HG03095 (cell line): ENCODE data around the gene ALDH9A1.
"Not testable (repeated sequence)": the region's sequence is repeated elsewhere in the genome, so short reads cannot be mapped to it uniquely, and the experiment has no call there.

ENCODE experiments used
- ATAC-seq: cut with Tn5 transposase; IDR thresholded peaks from one replicate; pipeline ENCODE4 v1.9.1; 2021; ENCODE audit warnings: moderate library complexity; ENCODE audit not compliant: unreplicated experiment

Gene ALDH9A1

DNA sequence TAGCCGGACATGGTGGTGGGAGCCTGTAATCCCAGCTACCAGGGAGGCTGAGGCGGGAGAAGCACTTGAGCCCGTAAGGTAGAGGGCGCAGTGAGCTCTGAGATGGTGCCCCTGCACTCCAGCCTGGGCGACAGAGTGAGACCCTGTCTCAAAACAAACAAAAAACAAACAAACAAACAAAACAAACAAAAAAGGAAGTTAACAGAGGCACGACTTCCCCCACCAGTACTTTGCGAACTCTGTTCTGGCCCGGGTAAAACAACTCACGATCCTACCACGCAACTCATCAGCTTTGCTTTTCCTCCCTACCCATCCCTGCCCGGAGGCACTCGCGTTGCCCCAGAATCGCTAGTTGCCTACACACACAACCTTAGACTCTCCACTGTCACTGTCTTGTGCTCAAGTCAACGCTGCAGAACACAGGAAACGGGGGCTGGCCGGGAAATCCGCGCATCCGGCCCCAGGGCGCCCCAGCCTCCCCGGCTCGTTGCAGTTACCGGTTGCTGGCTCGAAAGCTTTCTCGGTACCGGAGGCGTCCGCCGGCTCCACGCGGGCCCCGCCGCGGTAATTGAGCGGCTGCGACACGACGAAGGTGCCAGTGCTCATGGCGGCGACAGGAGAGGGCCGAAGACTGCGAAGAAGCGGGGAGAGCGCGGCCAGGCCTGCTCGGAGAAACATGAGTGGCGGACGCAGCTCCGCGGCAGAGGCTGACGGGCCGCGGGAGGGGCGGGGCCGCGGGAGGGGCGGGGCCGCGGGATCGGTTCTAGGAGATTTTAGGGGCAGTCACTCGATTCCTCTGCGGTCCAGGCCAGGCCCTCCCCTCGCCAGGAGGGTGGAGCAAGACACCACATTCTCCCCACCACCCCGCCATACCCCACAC is at the start of gene ALDH9A1:
ALDH9A1 (minus strand) TSS at position 682 of the 880 bp plus-strand sequence; CDS start at position 678, 4 bp downstream.
- peak; percentile 88 for ATAC-seq

GRCh38 chr1:165747632-165748447 is 49.5 kb upstream of the ALDH9A1 start:
- ATAC-seq, result no peak

DNA sequence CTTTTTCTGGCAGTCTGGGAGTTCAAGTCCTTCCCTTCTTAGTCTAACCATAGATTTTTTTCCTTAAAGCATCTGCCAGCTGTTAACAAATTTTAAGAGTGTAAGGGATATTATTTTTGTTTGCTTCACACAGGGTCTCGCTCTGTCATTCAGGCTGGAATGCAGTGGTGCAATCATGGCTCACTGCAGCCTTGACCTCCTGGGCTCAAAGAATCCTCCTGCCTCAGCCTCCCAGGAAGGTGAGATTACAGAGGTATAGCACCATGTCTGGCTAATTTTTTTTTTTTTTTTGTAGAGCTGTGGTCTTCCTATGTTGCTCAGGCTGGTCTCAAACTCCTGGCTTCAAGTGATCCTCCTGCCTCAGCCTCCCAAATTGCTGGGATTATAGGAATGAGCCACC is 46.6 kb upstream of the ALDH9A1 start:
- ATAC-seq, result not testable (repeated sequence)

GRCh38 chr1:165742194-165742593 is 43.8 kb upstream of the ALDH9A1 start:
- no peak for ATAC-seq

DNA sequence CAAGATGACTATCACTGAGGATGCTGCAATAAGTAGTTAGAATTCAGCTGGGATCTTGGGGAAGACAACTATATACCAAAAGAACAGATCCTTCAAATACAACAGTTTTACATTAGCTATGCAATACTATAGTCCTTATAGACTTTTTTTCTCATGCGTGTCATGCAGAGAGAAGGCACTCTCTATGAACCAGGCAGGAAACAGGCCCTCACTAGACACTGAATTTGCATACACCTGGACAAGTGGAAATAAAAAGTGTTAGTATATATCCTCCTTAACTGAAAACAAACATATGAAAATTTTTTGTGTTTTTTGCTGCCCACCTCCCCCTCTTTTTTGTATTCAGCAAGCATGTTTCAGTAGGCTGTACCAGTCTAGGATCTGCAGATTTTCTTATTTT is 40.4 kb upstream of the ALDH9A1 start:
- ATAC-seq, result peak; percentile 94

- no peak for ATAC-seq
Measured at GRCh38 chr1:165737196-165737595, 38.8 kb upstream of the ALDH9A1 start.

DNA sequence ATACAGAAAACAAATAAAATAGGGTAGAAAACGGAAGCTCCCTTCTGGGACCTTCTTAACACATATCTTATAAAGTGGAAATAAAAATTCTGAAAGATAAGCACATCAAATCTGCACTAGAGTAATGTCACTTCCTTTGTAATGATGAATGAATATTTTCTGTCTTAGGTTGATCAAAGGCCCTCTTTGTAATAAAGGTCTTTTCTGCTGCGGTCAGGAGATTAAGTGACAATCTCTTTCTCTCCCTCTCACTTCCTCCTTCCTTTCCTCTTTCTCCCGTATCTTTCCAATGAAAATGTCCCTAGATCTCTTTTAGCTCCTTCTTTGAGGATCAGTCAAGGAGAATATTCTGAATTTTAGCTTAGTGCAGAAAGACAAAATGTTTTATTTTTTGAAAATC is 36.5 kb upstream of the ALDH9A1 start:
- no peak for ATAC-seq

DNA sequence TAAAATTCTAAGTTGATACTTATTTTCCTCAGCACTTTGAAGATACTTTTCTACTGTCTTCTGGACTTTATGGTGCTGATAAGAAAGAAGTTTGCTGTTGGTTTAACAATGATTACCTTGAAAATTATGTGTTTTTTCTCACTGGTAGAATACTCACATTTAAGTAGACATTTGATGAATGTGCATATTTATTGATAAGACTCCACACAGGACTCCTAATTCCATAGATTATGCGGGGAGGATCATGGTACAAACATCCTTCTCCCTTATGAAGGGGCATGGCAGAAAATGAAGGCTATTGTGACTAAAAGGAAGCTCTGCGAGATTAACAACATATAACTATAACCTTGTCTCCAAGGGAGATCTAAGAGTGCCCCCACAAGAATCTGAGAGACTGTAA is 28.5 kb upstream of the ALDH9A1 start:
- no peak for ATAC-seq

GRCh38 chr1:165726169-165726568 is 27.8 kb upstream of the ALDH9A1 start:
- no peak for ATAC-seq

DNA sequence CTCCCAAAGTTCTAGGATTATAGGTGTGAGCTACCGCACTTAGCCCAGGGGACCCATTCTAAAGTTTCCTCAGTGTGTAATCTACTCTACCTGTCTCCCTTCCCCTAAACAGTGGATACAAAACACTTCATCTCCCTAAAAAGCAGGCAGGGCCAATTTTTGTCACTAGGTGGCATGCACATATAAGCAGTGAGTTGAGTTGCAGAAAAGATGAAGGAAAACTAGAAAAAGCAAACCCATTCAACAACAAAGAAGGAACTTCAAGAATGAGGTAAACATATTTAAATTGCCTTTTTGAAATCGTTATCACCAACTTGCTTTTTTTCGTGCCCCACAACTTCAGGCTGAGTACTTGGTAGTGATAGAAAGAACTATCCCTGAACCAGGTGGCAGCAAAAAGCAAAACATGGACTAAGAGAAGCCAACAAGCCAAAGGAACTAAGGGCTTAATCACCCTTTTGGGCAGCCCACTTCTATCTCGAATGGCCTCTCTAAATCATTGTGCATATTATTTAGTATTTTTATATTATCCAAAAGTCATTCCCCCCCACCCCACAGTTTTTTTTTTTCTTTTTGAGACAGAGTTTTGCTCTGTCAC is 19.7 kb upstream of the ALDH9A1 start:
- ATAC-seq, result no peak

DNA sequence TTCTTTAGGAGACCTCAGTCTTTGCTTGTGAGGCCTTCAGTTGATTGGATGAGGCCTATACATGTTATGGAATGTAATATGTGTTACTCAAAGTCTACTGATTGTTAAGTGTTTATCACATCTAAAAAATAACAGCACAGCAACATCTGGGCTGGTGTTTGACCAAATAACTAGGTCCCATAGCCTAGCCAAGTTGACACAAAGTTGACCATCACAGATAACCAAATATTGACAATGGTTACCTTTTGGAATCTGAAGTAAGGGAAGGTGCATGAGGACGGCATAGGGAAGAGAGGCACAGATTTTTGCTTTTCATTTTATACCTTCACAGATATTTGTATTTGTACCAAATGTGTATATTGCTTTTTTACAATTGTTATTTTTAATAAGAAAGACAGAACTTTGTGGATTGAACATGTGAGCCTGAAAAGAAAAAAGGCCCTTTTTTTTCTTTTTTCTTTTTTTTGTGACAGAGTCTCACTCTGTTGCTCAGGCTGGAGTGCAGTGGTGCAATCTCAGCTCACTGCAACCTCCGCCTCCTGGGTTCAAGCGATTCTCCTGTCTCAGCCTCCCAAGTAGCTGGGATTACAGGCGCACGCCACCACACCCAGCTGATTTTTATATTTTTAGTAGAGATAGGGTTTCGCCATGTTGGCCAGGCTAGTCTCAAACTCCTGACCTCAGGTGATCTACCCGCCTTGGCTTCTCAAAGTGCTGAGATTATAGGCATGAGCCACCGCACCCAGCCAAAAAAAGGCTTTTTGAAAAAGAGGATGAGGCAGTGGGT is 18.1 kb upstream of the ALDH9A1 start:
- not testable (repeated sequence) for ATAC-seq

- no peak for ATAC-seq
Measured at GRCh38 chr1:165712764-165713163, 14.4 kb upstream of the ALDH9A1 start.

GRCh38 chr1:165707984-165708706 is 9.8 kb upstream of the ALDH9A1 start:
- ATAC-seq, result no peak

DNA sequence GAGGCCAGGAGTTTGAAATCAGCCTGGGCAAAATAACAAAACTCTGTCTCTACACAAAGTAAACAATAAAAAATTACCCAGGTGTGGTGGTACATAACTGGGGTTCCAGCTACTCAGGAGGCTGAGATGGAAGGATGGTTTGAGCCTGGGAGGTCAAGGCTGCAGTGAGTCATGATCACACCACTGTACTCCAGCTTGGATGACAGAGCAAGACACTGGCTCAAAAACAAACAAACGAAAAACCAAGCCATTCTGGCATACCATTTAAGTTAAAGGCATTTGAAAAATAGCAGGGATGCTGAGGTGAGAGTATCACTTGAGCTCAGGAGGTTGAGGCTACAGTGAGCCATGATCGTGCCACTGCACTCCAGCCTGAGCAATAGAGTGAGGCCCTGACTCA is 5.3 kb upstream of the ALDH9A1 start:
- no peak for ATAC-seq

DNA sequence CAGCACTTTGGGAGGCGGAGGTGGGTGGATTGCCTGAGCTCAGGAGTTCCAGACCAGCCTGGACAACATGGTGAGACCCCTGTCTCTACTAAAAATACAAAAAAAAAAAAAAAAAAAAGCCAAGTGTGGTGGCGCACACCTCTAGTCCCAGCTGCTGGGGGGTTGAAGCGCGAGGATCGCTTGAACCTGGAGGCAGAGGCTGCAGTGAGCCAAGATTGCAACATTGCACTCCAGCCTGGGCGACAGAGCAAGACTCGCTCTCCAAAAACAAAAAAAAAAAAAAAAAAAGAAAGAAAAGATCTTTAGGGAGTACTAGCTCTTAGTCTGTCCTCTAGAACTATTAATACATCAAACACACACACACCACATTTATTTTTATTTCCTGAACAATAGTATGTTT is 3.6 kb upstream of the ALDH9A1 start:
- ATAC-seq, result not testable (repeated sequence)

GRCh38 chr1:165699577-165699976 is 1.2 kb upstream of the ALDH9A1 start:
- no peak for ATAC-seq

DNA sequence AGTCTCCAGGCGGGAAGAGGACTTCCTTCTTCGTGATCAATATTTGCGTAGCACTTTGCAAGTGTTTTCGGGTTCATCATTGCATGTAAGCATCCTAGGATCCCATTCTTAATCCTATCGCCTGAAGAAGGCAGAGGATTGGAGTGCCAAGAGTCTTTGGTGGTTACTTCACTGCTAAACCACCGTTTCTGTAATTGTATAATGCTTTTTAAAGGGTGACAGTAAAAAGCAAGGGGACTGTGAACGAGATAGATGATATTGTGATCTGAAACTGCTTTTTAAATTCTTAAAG is 345 bp upstream of the ALDH9A1 start:
- ATAC-seq, result no peak

DNA sequence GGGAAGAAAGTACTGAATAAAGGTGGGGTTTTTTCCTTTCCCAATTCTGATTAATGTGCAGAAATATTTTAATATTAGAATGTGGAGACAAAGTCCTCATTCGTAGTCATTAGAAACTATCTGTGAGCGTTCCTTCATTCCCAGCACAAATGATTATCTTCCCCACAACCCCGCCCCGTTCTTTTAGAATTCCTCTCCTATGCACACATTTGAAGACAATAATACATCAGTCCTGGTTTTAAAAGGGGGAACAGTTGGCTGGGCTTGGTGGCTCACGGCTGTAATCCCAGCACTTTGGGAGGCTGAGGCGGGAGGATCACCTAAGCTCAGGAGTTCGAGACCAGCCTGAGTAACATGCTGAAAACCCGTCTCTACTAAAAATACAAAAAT is 876 bp downstream of the ALDH9A1 start:
- ATAC-seq, result no peak

- ATAC-seq, result no peak
Measured at GRCh38 chr1:165696625-165697100, 1.7 kb downstream of the ALDH9A1 start.

GRCh38 chr1:165695031-165695430 is 3.3 kb downstream of the ALDH9A1 start:
- no peak for ATAC-seq
